ENCODE results near the gene ATP10A. TPM values are rescaled to one million over a fixed set of nuclear protein-coding genes. Genes with fewer than 3 reads are reported as not detected.
"Not testable (repeated sequence)": the region's sequence is repeated elsewhere in the genome, so short reads cannot be mapped to it uniquely, and the experiment has no call there.

ATP10A gene
- total and polyA plus RNA-seq, 8 donors = 0.04 to 1.2 (median 0.41) TPM

DNA sequence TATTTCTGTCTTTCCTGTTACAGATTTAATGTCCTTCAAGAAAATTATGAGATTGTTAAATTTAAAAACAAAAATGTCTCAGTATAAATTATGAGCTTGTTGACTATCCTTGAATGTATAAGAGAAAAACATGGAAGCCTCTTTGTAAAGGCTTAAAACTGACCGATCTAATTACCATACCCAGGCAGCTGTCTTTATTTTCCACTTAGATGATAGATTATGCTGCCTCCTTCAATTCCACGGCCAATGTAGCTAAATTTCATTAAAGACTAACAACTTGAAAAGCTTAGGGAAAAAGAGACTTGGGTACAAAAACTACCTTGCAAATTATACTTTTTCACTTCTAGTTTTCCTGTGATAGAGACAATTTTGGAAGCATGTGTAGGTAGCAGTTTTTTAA is 88.3 kb downstream of the ATP10A start:
- intact Hi-C loops (cut with DNase I) = no loop called here
- no peaks in the 10 kb centered on the region for H3K27me3 ChIP-seq
- no peaks in the 10 kb centered on the region for H3K4me1 ChIP-seq
- no peak overlapping the region for H3K27ac ChIP-seq
- ATAC-seq (no peak), FAIRE-seq (no peak), DNase-seq (no peak)
- TF ChIP-seq CTCF (IDR thresholded peaks at IDR 0.05) = no peak
- H3K4me3 ChIP-seq = no peak overlapping the region
- 56 to 57% methylated on average over 2 of the region's 2 CpGs for WGBS, 2 donors
- H3K9me3 ChIP-seq = no peaks in the 10 kb centered on the region
- no peaks in the 10 kb centered on the region for H3K36me3 ChIP-seq

DNA sequence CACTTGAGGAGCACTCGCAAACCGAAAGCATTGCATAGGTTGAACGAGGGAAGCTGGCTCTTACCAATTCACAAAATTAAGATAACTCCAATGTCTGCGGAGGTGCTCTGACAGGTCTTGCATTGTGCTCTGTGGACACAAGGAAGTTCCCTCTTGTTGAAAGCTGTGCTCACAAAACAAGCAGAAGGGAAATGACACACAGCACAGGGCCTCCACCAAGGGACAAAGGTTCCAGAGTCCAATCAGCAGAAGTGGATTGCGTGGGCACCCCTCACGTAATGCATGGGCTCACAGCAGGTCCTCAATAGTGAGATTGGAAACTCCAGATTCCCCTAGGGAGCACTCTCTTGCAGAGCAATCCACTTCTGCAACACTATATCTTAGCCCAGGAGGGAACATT is 89.9 kb downstream of the ATP10A start:
- Histone ChIP-seq H3K4me3 (no peak overlapping the region), H3K27ac (no peak overlapping the region), H3K9me3 (no peaks in the 10 kb centered on the region), H3K36me3 (no peaks in the 10 kb centered on the region), H3K4me1 (no peaks in the 10 kb centered on the region), H3K27me3 (no peaks in the 10 kb centered on the region)
- WGBS, 2 donors = 69 to 71% methylated on average over 6 of the region's 6 CpGs
- ATAC-seq = no peak
- no peak for TF ChIP-seq CTCF (IDR thresholded peaks at IDR 0.05)
- intact Hi-C loops (cut with DNase I) = no loop called here
- no peak for FAIRE-seq
- no peak for DNase-seq

- no peak overlapping the region for H3K27ac ChIP-seq
- H3K4me3 ChIP-seq = no peak overlapping the region
- no peak for TF ChIP-seq CTCF (IDR thresholded peaks at IDR 0.05)
- ATAC-seq (no peak), FAIRE-seq (no peak), DNase-seq (no peak)
- intact Hi-C loops (cut with DNase I) = no loop called here
- WGBS, 2 donors = 72 to 81% methylated on average over 8 of the region's 8 CpGs
- no peaks in the 10 kb centered on the region for H3K36me3 ChIP-seq
- no peaks in the 10 kb centered on the region for H3K9me3 ChIP-seq
- no peaks in the 10 kb centered on the region for H3K4me1 ChIP-seq
- no peaks in the 10 kb centered on the region for H3K27me3 ChIP-seq
These were observed 90.6 kb downstream of the ATP10A start for GRCh38 chr15:25772500-25772899.

DNA sequence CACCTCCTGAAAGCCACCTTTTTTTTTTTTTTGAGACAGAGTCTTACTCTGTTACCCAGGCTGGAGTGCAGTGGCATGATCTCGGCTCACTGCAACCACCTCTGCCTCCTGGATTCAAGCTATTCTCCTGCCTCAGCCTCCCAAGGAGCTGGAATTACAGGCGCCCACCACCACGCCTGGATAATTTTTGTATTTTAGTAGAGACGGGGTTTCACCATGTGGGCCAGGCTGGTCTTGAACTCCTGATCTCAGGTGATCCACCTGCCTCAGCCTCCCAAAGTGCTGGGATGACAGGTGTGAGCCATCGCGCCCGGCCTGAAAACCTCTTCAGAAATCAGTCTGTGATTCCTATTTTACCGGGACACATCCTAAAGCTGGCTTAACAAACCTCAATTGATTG is 91.4 kb downstream of the ATP10A start:
- WGBS, 2 donors = 86 to 88% methylated on average over 8 of the region's 8 CpGs
- H3K4me1 ChIP-seq; H3K9me3 ChIP-seq; H3K4me3 ChIP-seq; H3K27me3 ChIP-seq; FAIRE-seq; intact Hi-C loops (cut with DNase I); H3K27ac ChIP-seq; DNase-seq; H3K36me3 ChIP-seq; ATAC-seq: not testable (repeated sequence)

DNA sequence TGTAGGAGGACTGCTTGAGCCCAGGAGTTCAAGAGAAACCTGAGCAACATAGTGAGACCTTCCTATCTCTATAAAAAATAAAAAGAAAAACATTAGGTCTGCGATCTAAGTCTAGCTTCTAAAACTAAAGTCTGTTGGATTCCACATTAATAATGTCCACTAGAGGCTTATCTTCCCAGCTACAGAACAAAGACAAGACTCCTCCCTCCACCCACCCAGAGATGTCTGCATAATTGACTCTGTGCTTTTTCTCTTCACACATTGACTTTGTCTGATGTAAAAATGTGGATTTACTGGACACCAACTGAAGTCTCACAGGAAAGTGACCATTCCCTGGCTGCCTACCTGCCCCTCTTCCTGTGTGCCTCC is 91.8 kb downstream of the ATP10A start:
- Histone ChIP-seq H3K27ac (no peak overlapping the region), H3K36me3 (no peaks in the 10 kb centered on the region), H3K9me3 (no peaks in the 10 kb centered on the region), H3K4me3 (no peak overlapping the region), H3K27me3 (no peaks in the 10 kb centered on the region), H3K4me1 (no peaks in the 10 kb centered on the region)
- ATAC-seq (no peak), FAIRE-seq (no peak), DNase-seq (no peak)
- no peak for TF ChIP-seq CTCF (IDR thresholded peaks at IDR 0.05)
- intact Hi-C loops (cut with DNase I) = no loop called here
- 57 to 63% methylated on average over 1 of the region's 1 CpG for WGBS, 2 donors
